ENCODE results near the gene LTN1.

LTN1 gene

DNA sequence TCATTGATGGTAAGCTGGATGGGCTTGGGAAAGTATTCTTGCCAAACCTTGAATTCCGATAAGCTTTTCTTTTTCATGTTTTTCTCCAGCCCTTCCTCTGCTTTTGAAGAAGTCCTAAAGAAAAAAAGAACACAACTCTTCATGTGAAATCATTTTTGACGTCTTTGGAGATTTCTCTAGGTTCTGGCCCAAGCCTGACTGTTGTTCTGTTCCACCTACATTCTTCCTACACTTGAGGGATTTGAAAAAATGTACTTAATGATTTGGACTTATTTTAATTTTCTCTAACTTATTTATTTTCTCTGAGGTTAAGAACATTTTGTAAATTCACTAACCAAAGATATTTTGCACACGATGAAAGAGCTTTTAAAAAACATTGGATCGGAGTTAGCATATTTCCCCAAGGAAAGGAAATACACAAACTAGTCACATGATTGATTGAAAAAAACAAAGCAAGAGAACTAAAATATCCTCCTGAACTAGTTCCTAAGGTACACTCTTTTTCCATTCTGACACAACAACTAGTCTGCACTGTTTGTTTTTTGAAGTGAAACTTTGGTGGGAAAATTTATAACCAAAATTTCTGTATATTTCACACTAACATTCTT lies 82.3 kb downstream of the LTN1 start:
- H3K4me3 ChIP-seq (ENCODE audit: low read length in 2 of 2): no peak overlapping the region
- H3K36me3 ChIP-seq (ENCODE audit: control insufficient read depth in 2 of 2, insufficient read depth in 2 of 2, low read length in 2 of 2): no peaks in the 10 kb centered on the region
- no peak overlapping the region for H3K9ac ChIP-seq (ENCODE audit: low read depth in 1 of 2, low read length in 2 of 2)
- H3K4me1 ChIP-seq (ENCODE audit: control insufficient read depth in 2 of 2, insufficient read depth in 2 of 2, low read length in 2 of 2): no peaks in the 10 kb centered on the region
- no peak overlapping the region for H3K27ac ChIP-seq (ENCODE audit: low read depth in 2 of 2, low read length in 2 of 2)
- no peaks in the 10 kb centered on the region for H3K27me3 ChIP-seq (ENCODE audit: control insufficient read depth in 2 of 2, insufficient read depth in 2 of 2, low read length in 2 of 2)
- no peaks in the 10 kb centered on the region for H3K9me3 ChIP-seq (ENCODE audit: control insufficient read depth in 2 of 2, low read length in 2 of 2)

GRCh38 chr21:28908351-28908750 lies 84.3 kb downstream of the LTN1 start:
- Histone ChIP-seq H3K4me3 (ENCODE audit: low read length in 2 of 2) (no peak overlapping the region), H3K36me3 (ENCODE audit: control insufficient read depth in 2 of 2, insufficient read depth in 2 of 2, low read length in 2 of 2) (no peaks in the 10 kb centered on the region), H3K27ac (ENCODE audit: low read depth in 2 of 2, low read length in 2 of 2) (no peak overlapping the region), H3K9ac (ENCODE audit: low read depth in 1 of 2, low read length in 2 of 2) (no peak overlapping the region), H3K27me3 (ENCODE audit: control insufficient read depth in 2 of 2, insufficient read depth in 2 of 2, low read length in 2 of 2) (no peaks in the 10 kb centered on the region), H3K4me1 (ENCODE audit: control insufficient read depth in 2 of 2, insufficient read depth in 2 of 2, low read length in 2 of 2) (peaks cover 0 to 11% of the 10 kb centered on the region in 2 donors), H3K9me3 (ENCODE audit: control insufficient read depth in 2 of 2, low read length in 2 of 2) (no peaks in the 10 kb centered on the region)

DNA sequence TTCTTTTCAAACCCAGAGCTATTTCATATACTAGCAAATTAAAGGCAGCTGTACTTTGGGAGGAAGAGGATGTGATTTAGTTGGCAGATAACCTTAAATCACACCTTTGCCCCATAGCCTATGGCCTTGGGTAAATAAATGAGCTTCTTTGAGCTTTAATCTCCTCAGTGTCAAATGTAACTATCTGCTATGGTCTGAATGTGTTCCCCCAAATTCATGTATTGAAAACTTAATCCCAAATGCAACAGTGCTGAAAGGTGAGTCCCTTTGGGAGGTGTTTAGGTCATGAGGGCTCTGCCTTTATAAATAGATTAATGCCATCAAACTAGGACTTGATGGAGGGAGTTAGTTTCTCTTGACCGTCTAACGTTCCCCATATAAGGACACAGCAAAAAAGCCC lies 85.8 kb downstream of the LTN1 start:
- Histone ChIP-seq H3K27ac (ENCODE audit: low read depth in 2 of 2, low read length in 2 of 2) (no peak overlapping the region), H3K9me3 (ENCODE audit: control insufficient read depth in 2 of 2, low read length in 2 of 2) (no peaks in the 10 kb centered on the region), H3K9ac (ENCODE audit: low read depth in 1 of 2, low read length in 2 of 2) (no peak overlapping the region), H3K27me3 (ENCODE audit: control insufficient read depth in 2 of 2, insufficient read depth in 2 of 2, low read length in 2 of 2) (no peaks in the 10 kb centered on the region), H3K4me1 (ENCODE audit: control insufficient read depth in 2 of 2, insufficient read depth in 2 of 2, low read length in 2 of 2) (peaks cover 0 to 11% of the 10 kb centered on the region in 2 donors), H3K36me3 (ENCODE audit: control insufficient read depth in 2 of 2, insufficient read depth in 2 of 2, low read length in 2 of 2) (no peaks in the 10 kb centered on the region), H3K4me3 (ENCODE audit: low read length in 2 of 2) (no peak overlapping the region)

GRCh38 chr21:28906236-28906635 lies 86.4 kb downstream of the LTN1 start:
- H3K4me3 ChIP-seq (ENCODE audit: low read length in 2 of 2): no peak overlapping the region
- H3K27me3 ChIP-seq (ENCODE audit: control insufficient read depth in 2 of 2, insufficient read depth in 2 of 2, low read length in 2 of 2): no peaks in the 10 kb centered on the region
- peaks cover 0 to 11% of the 10 kb centered on the region in 2 donors for H3K4me1 ChIP-seq (ENCODE audit: control insufficient read depth in 2 of 2, insufficient read depth in 2 of 2, low read length in 2 of 2)
- H3K36me3 ChIP-seq (ENCODE audit: control insufficient read depth in 2 of 2, insufficient read depth in 2 of 2, low read length in 2 of 2): no peaks in the 10 kb centered on the region
- H3K27ac ChIP-seq (ENCODE audit: low read depth in 2 of 2, low read length in 2 of 2): no peak overlapping the region
- H3K9me3 ChIP-seq (ENCODE audit: control insufficient read depth in 2 of 2, low read length in 2 of 2): no peaks in the 10 kb centered on the region
- H3K9ac ChIP-seq (ENCODE audit: low read depth in 1 of 2, low read length in 2 of 2): no peak overlapping the region

GRCh38 chr21:28904961-28905435 lies 87.7 kb downstream of the LTN1 start:
- no peaks in the 10 kb centered on the region for H3K36me3 ChIP-seq (ENCODE audit: control insufficient read depth in 2 of 2, insufficient read depth in 2 of 2, low read length in 2 of 2)
- no peaks in the 10 kb centered on the region for H3K27me3 ChIP-seq (ENCODE audit: control insufficient read depth in 2 of 2, insufficient read depth in 2 of 2, low read length in 2 of 2)
- H3K4me3 ChIP-seq (ENCODE audit: low read length in 2 of 2): no peak overlapping the region
- no peak overlapping the region for H3K27ac ChIP-seq (ENCODE audit: low read depth in 2 of 2, low read length in 2 of 2)
- H3K9me3 ChIP-seq (ENCODE audit: control insufficient read depth in 2 of 2, low read length in 2 of 2): no peaks in the 10 kb centered on the region
- H3K9ac ChIP-seq (ENCODE audit: low read depth in 1 of 2, low read length in 2 of 2): no peak overlapping the region
- peaks cover 0 to 11% of the 10 kb centered on the region in 2 donors for H3K4me1 ChIP-seq (ENCODE audit: control insufficient read depth in 2 of 2, insufficient read depth in 2 of 2, low read length in 2 of 2)

DNA sequence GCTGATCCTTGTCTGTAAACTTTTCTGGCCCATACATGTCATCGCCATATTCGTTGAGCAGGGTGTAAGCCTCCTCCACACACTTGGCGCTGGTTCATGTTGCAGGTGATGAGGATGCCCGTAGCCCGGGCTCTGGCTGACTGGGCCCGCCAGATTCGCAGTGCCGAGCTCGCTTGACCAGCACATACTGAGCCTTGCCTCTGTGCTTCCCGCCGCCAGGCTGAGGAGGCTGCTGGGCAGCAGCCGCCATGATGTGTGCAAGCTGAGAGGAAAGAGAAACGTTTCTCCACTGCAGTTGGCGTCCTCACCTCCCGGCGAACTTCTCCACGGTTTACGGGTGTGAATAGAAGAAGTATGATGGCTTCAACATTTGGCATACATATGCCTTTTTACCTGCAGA lies 89.2 kb downstream of the LTN1 start:
- no peaks in the 10 kb centered on the region for H3K27me3 ChIP-seq (ENCODE audit: control insufficient read depth in 2 of 2, insufficient read depth in 2 of 2, low read length in 2 of 2)
- H3K36me3 ChIP-seq (ENCODE audit: control insufficient read depth in 2 of 2, insufficient read depth in 2 of 2, low read length in 2 of 2): no peaks in the 10 kb centered on the region
- no peak overlapping the region for H3K27ac ChIP-seq (ENCODE audit: low read depth in 2 of 2, low read length in 2 of 2)
- H3K9ac ChIP-seq (ENCODE audit: low read depth in 1 of 2, low read length in 2 of 2): no peak overlapping the region
- H3K4me1 ChIP-seq (ENCODE audit: control insufficient read depth in 2 of 2, insufficient read depth in 2 of 2, low read length in 2 of 2): peaks cover 0 to 11% of the 10 kb centered on the region in 2 donors
- no peaks in the 10 kb centered on the region for H3K9me3 ChIP-seq (ENCODE audit: control insufficient read depth in 2 of 2, low read length in 2 of 2)
- no peak overlapping the region for H3K4me3 ChIP-seq (ENCODE audit: low read length in 2 of 2)

- Histone ChIP-seq H3K9ac (ENCODE audit: low read depth in 1 of 2, low read length in 2 of 2) (no peak overlapping the region), H3K27ac (ENCODE audit: low read depth in 2 of 2, low read length in 2 of 2) (no peak overlapping the region), H3K4me3 (ENCODE audit: low read length in 2 of 2) (no peak overlapping the region), H3K4me1 (ENCODE audit: control insufficient read depth in 2 of 2, insufficient read depth in 2 of 2, low read length in 2 of 2) (peaks cover 0 to 11% of the 10 kb centered on the region in 2 donors), H3K27me3 (ENCODE audit: control insufficient read depth in 2 of 2, insufficient read depth in 2 of 2, low read length in 2 of 2) (no peaks in the 10 kb centered on the region), H3K9me3 (ENCODE audit: control insufficient read depth in 2 of 2, low read length in 2 of 2) (no peaks in the 10 kb centered on the region), H3K36me3 (ENCODE audit: control insufficient read depth in 2 of 2, insufficient read depth in 2 of 2, low read length in 2 of 2) (no peaks in the 10 kb centered on the region)
Observed at GRCh38 chr21:28900481-28900880, 92.2 kb downstream of the LTN1 start.

GRCh38 chr21:28899744-28900143 lies 92.9 kb downstream of the LTN1 start:
- Histone ChIP-seq H3K27me3 (ENCODE audit: control insufficient read depth in 2 of 2, insufficient read depth in 2 of 2, low read length in 2 of 2) (no peaks in the 10 kb centered on the region), H3K9ac (ENCODE audit: low read depth in 1 of 2, low read length in 2 of 2) (no peak overlapping the region), H3K4me3 (ENCODE audit: low read length in 2 of 2) (no peak overlapping the region), H3K36me3 (ENCODE audit: control insufficient read depth in 2 of 2, insufficient read depth in 2 of 2, low read length in 2 of 2) (no peaks in the 10 kb centered on the region), H3K4me1 (ENCODE audit: control insufficient read depth in 2 of 2, insufficient read depth in 2 of 2, low read length in 2 of 2) (peaks cover 0 to 7% of the 10 kb centered on the region in 2 donors), H3K9me3 (ENCODE audit: control insufficient read depth in 2 of 2, low read length in 2 of 2) (no peaks in the 10 kb centered on the region), H3K27ac (ENCODE audit: low read depth in 2 of 2, low read length in 2 of 2) (no peak overlapping the region)

DNA sequence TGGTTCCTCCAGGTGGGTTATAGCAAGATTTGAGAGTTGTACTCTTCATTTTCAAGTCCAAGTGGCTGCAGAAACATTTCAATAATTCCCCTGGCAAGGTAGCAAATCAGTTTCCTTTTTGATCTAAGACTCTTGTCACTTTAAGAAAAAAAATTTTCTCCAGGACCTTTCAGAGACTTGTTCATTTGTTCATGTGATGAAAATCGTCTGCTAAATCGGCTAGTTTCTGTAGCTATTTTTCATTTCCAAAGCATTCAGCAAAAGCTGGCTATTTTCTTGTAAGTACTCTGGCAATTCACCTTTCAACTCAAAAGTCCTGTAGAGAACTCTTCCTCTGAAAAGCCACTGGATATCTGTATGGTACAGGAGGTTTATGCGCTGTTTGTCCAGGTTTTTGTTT lies 93.5 kb downstream of the LTN1 start:
- no peaks in the 10 kb centered on the region for H3K27me3 ChIP-seq (ENCODE audit: control insufficient read depth in 2 of 2, insufficient read depth in 2 of 2, low read length in 2 of 2)
- peaks cover 0 to 1% of the 10 kb centered on the region in 2 donors for H3K4me1 ChIP-seq (ENCODE audit: control insufficient read depth in 2 of 2, insufficient read depth in 2 of 2, low read length in 2 of 2)
- no peak overlapping the region for H3K4me3 ChIP-seq (ENCODE audit: low read length in 2 of 2)
- H3K27ac ChIP-seq (ENCODE audit: low read depth in 2 of 2, low read length in 2 of 2): no peak overlapping the region
- no peaks in the 10 kb centered on the region for H3K9me3 ChIP-seq (ENCODE audit: control insufficient read depth in 2 of 2, low read length in 2 of 2)
- no peaks in the 10 kb centered on the region for H3K36me3 ChIP-seq (ENCODE audit: control insufficient read depth in 2 of 2, insufficient read depth in 2 of 2, low read length in 2 of 2)
- H3K9ac ChIP-seq (ENCODE audit: low read depth in 1 of 2, low read length in 2 of 2): no peak overlapping the region

- Histone ChIP-seq H3K27me3 (ENCODE audit: control insufficient read depth in 2 of 2, insufficient read depth in 2 of 2, low read length in 2 of 2) (peaks cover 0 to 3% of the 10 kb centered on the region in 2 donors), H3K36me3 (ENCODE audit: control insufficient read depth in 2 of 2, insufficient read depth in 2 of 2, low read length in 2 of 2) (no peaks in the 10 kb centered on the region), H3K4me3 (ENCODE audit: low read length in 2 of 2) (no peak overlapping the region), H3K9me3 (ENCODE audit: control insufficient read depth in 2 of 2, low read length in 2 of 2) (no peaks in the 10 kb centered on the region), H3K9ac (ENCODE audit: low read depth in 1 of 2, low read length in 2 of 2) (no peak overlapping the region), H3K27ac (ENCODE audit: low read depth in 2 of 2, low read length in 2 of 2) (no peak overlapping the region), H3K4me1 (ENCODE audit: control insufficient read depth in 2 of 2, insufficient read depth in 2 of 2, low read length in 2 of 2) (no peaks in the 10 kb centered on the region)
Observed at GRCh38 chr21:28893687-28894086, 99.0 kb downstream of the LTN1 start.

Data from mucosa of rectum (tissue), 2 donors.